ENCODE data around the gene TSPAN17. TPM values are rescaled to one million over a fixed set of nuclear protein-coding genes. Genes with fewer than 3 reads are reported as not detected.
A peak's percentile ranks its signal among the peaks of the same experiment; 100 is the strongest.

TSPAN17 gene
- total and polyA plus RNA-seq, 12 donors = 25.8 to 106 (median 52.8) TPM

GRCh38 chr5:176637556-176637955 lies 9.7 kb upstream of the TSPAN17 start:
- WGBS, 4 donors = 26 to 30% (median 28%) methylated on average over 4 of the region's 4 CpGs
- Histone ChIP-seq H3K4me1 (replicated peaks in 1 of 2) (no peaks in the 10 kb centered on the region), H3K9me3 (replicated peaks in 1 of 3) (no peaks in the 10 kb centered on the region), H3K4me3 (no peak overlapping the region), H3K36me3 (replicated peaks in 1 of 2) (no peaks in the 10 kb centered on the region), H3K27ac (no peak overlapping the region), H3K27me3 (peaks cover 3% of the 10 kb centered on the region)
- TF ChIP-seq POLR2A (IDR thresholded peaks at IDR 0.05) = no peak
- TF ChIP-seq CTCF (IDR thresholded peaks at IDR 0.05) = no peak
- intact Hi-C loops (cut with DNase I) = no loop called here
- DNase-seq = no peak

GRCh38 chr5:176638437-176638836 lies 8.8 kb upstream of the TSPAN17 start:
- Histone ChIP-seq H3K36me3 (replicated peaks in 1 of 2) (no peaks in the 10 kb centered on the region), H3K9me3 (replicated peaks in 1 of 3) (no peaks in the 10 kb centered on the region), H3K4me1 (replicated peaks in 1 of 2) (peaks cover 0 to 6% of the 10 kb centered on the region in 2 donors), H3K4me3 (no peak overlapping the region), H3K27me3 (no peaks in the 10 kb centered on the region), H3K27ac (no peak overlapping the region)
- no peak for DNase-seq
- 91 to 94% (median 93%) methylated on average over 3 of the region's 3 CpGs for WGBS, 4 donors
- TF ChIP-seq POLR2A (IDR thresholded peaks at IDR 0.05) (no peak), CTCF (IDR thresholded peaks at IDR 0.05) (no peak)
- intact Hi-C loops (cut with DNase I) = no loop called here

GRCh38 chr5:176639208-176639607 lies 8.1 kb upstream of the TSPAN17 start:
- Histone ChIP-seq H3K9me3 (replicated peaks in 1 of 3) (no peaks in the 10 kb centered on the region), H3K4me3 (no peak overlapping the region), H3K36me3 (replicated peaks in 1 of 2) (no peaks in the 10 kb centered on the region), H3K27me3 (no peaks in the 10 kb centered on the region), H3K27ac (no peak overlapping the region), H3K4me1 (replicated peaks in 1 of 2) (peaks cover 0 to 6% of the 10 kb centered on the region in 2 donors)
- no peak for DNase-seq
- 62 to 88% (median 68%) methylated on average over 2 to 4 of the region's 4 CpGs for WGBS, 4 donors
- TF ChIP-seq CTCF (IDR thresholded peaks at IDR 0.05) = no peak
- TF ChIP-seq POLR2A (IDR thresholded peaks at IDR 0.05) = no peak
- intact Hi-C loops (cut with DNase I) = no loop called here

- Histone ChIP-seq H3K27me3 (no peaks in the 10 kb centered on the region), H3K4me1 (replicated peaks in 1 of 2) (peaks cover 0 to 6% of the 10 kb centered on the region in 2 donors), H3K36me3 (replicated peaks in 1 of 2) (no peaks in the 10 kb centered on the region), H3K4me3 (no peak overlapping the region), H3K27ac (no peak overlapping the region), H3K9me3 (replicated peaks in 1 of 3) (no peaks in the 10 kb centered on the region)
- no peak for TF ChIP-seq POLR2A (IDR thresholded peaks at IDR 0.05)
- no peak for TF ChIP-seq CTCF (IDR thresholded peaks at IDR 0.05)
- intact Hi-C loops (cut with DNase I) = no loop called here
- 46 to 57% (median 49%) methylated on average over 2 to 4 of the region's 4 CpGs for WGBS, 4 donors
- DNase-seq = peak in 6 of 7 donors; percentile 32 to 73 (median 54)
These were observed 7.3 kb upstream of the TSPAN17 start for GRCh38 chr5:176639981-176640380.
